ENCODE results near the gene EXOC3. TPM values are rescaled to one million over a fixed set of nuclear protein-coding genes. Genes with fewer than 3 reads are reported as not detected.

EXOC3 gene
- total RNA-seq, 4 donors from 2014 or later: 69.9 to 240 (median 76.1) TPM

DNA sequence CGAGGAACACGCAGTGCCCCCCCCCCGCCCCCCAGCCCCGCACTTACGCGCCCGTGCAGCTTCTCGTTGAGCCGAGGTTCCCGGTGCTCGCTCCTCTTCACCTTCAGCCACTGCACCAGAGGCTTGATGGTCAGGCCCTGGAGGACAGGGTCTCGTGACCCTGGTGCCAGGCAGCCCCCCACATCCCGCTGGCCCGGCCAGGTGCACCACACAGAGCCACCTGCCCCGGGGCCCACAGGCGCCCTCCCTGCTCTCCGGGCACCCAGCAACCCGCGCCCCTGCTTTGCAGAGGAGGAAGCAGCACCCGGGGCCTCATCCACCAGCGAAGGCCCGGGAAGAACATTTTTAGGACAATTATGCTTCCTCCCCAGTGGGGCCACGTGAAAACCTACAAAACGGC, 39.0 kb downstream of the EXOC3 start:
- no peaks in the 10 kb centered on the region for H3K9me3 ChIP-seq
- 49% methylated on average over 11 of the region's 24 CpGs; no CpG with 5 or more reads in 1 of the 2 donors for WGBS, 2 donors (ENCODE audit: low coverage in 1 of 2)
- TF ChIP-seq POLR2AphosphoS5 (IDR thresholded peaks at IDR 0.05) (no peak), POLR2A (IDR thresholded peaks at IDR 0.05) (no peak), EP300 (IDR thresholded peaks at IDR 0.05; ENCODE audit: low read depth) (no peak)
- TF ChIP-seq, protein P1, sequence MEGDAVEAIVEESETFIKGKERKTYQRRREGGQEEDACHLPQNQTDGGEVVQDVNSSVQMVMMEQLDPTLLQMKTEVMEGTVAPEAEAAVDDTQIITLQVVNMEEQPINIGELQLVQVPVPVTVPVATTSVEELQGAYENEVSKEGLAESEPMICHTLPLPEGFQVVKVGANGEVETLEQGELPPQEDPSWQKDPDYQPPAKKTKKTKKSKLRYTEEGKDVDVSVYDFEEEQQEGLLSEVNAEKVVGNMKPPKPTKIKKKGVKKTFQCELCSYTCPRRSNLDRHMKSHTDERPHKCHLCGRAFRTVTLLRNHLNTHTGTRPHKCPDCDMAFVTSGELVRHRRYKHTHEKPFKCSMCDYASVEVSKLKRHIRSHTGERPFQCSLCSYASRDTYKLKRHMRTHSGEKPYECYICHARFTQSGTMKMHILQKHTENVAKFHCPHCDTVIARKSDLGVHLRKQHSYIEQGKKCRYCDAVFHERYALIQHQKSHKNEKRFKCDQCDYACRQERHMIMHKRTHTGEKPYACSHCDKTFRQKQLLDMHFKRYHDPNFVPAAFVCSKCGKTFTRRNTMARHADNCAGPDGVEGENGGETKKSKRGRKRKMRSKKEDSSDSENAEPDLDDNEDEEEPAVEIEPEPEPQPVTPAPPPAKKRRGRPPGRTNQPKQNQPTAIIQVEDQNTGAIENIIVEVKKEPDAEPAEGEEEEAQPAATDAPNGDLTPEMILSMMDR (IDR thresholded peaks at IDR 0.05): no peak
- H3K27me3 ChIP-seq: peaks cover 82% of the 10 kb centered on the region
- DNase-seq: no peak
- intact Hi-C loops (cut with DNase I; ENCODE audit: low total_unique reads) (loop anchor here (5.0 kb wide), 1 partner anchor 1310 kb away; no protein-coding TSS in a partner anchor), in situ Hi-C loops (cut with MboI; ENCODE audit: low pct_ligation_motif_present in 1 of 4, low pct_unique_long_range_greater_than_20kb in 1 of 4, low sequenced_read_pairs in 3 of 4) (no loop called here)
- no peak overlapping the region for H3K27ac ChIP-seq
- no peak overlapping the region for H3K4me3 ChIP-seq
- no peaks in the 10 kb centered on the region for H3K36me3 ChIP-seq
- H3K4me1 ChIP-seq: no peaks in the 10 kb centered on the region

DNA sequence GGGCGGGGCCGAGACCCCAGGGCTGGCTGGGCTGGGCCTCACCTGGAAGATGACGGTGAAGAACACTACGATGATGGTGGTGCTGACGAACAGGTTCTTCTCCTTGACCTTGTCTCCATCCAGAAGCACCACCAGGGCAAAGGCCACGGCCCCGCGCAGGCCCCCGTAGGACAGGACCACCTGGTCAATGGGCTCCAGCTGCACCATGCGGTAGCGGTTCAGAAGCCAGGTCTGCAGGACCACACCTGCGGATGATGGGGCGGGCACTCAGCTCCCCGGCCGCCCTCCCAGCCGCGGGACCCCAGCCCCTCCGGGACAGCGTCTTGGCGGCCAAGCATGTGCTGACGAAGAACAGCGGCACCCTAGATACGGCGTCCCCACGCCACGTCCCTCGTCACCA, 39.5 kb downstream of the EXOC3 start:
- no peak overlapping the region for H3K4me3 ChIP-seq
- in situ Hi-C loops (cut with MboI; ENCODE audit: low pct_ligation_motif_present in 1 of 4, low pct_unique_long_range_greater_than_20kb in 1 of 4, low sequenced_read_pairs in 3 of 4): no loop called here

DNA sequence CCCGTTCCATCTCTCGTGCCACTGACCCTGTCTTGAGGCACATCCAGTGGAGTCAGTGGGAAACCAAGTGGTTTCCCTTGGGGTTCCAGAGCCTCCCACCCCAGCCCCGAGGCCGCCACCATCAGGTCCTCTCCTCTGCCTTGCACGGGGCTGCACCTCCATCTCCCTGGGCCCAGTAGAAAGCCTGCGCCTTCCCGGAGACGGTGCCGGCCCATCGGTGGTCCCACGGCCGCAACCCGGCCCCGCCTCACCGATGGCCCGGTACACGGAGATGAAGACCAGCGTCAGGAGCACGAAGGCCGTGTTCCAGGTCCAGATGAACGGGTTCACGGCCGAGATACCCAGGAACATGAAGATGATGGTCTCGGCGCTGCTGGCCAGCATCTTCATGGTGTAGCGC, 40.0 kb downstream of the EXOC3 start:
- intact Hi-C loops (cut with DNase I; ENCODE audit: low total_unique reads): loop anchor here (5.0 kb wide), 1 partner anchor 1309 kb away; no protein-coding TSS in a partner anchor
- Histone ChIP-seq H3K36me3 (no peaks in the 10 kb centered on the region), H3K27ac (no peak overlapping the region), H3K4me1 (no peaks in the 10 kb centered on the region), H3K9me3 (no peaks in the 10 kb centered on the region), H3K4me3 (no peak overlapping the region), H3K27me3 (peaks cover 73% of the 10 kb centered on the region)
- DNase-seq: no peak
- in situ Hi-C loops (cut with MboI; ENCODE audit: low pct_ligation_motif_present in 1 of 4, low pct_unique_long_range_greater_than_20kb in 1 of 4, low sequenced_read_pairs in 3 of 4): no loop called here
- TF ChIP-seq POLR2AphosphoS5 (IDR thresholded peaks at IDR 0.05) (no peak), POLR2A (IDR thresholded peaks at IDR 0.05) (no peak), EP300 (IDR thresholded peaks at IDR 0.05; ENCODE audit: low read depth) (no peak)
- 91% methylated on average over 26 of the region's 26 CpGs; no CpG with 5 or more reads in 1 of the 2 donors for WGBS, 2 donors (ENCODE audit: low coverage in 1 of 2)

More for the DNA sequence above, 39.5 kb downstream of the EXOC3 start:
- no peaks in the 10 kb centered on the region for H3K9me3 ChIP-seq
- H3K27ac ChIP-seq: no peak overlapping the region
- no peak for DNase-seq
- 93% methylated on average over 27 of the region's 27 CpGs; no CpG with 5 or more reads in 1 of the 2 donors for WGBS, 2 donors (ENCODE audit: low coverage in 1 of 2)
- no peaks in the 10 kb centered on the region for H3K36me3 ChIP-seq
- H3K27me3 ChIP-seq: peaks cover 78% of the 10 kb centered on the region
- intact Hi-C loops (cut with DNase I; ENCODE audit: low total_unique reads): loop anchor here (5.0 kb wide), 1 partner anchor 1310 kb away; no protein-coding TSS in a partner anchor
- TF ChIP-seq EP300 (IDR thresholded peaks at IDR 0.05; ENCODE audit: low read depth) (no peak), POLR2AphosphoS5 (IDR thresholded peaks at IDR 0.05) (no peak), POLR2A (IDR thresholded peaks at IDR 0.05) (no peak)
- TF ChIP-seq, protein P1 (IDR thresholded peaks at IDR 0.05): no peak
- H3K4me1 ChIP-seq: no peaks in the 10 kb centered on the region

DNA sequence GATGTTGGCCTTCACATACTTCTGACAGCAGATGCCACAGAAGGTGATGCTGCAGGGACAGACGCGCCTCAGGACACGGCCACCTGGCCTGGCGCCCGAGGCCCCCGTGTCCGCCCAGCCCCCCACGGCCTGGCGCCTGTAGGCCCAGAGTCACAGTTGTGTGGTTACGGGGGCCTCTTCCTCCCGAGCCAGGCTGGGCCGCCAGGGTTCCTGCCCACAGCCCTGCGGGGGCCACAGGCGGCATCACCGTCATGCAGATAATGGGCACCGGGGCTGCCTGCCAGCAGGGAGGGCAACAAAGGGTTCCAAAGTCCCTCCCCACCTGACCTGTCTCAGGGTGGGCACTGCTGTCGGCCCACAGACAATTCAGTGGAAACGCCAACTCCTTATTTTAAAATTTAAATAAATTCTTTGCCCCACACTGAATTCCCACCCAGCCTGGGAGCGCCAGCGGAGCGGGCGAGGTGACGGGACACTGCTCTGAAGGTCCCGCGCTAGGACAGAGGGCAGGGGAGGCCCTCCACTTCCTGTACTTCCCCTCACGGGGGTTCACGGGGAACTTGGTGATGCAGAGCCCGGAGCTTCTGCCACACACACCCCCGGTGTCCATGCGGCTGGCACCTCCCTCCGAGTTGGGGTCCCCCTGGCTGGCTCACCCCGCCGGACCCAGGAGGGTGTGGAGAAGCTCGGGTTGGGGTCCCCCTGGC, 40.6 kb downstream of the EXOC3 start:
- H3K4me3 ChIP-seq: no peak overlapping the region
- no peaks in the 10 kb centered on the region for H3K4me1 ChIP-seq
- peaks cover 67% of the 10 kb centered on the region for H3K27me3 ChIP-seq
- no peaks in the 10 kb centered on the region for H3K9me3 ChIP-seq
- H3K36me3 ChIP-seq: no peaks in the 10 kb centered on the region
- H3K27ac ChIP-seq: no peak overlapping the region
- DNase-seq: no peak
- intact Hi-C loops (cut with DNase I; ENCODE audit: low total_unique reads): loop anchor here (5.0 kb wide), 1 partner anchor 1309 kb away; no protein-coding TSS in a partner anchor
- TF ChIP-seq, protein P1 (IDR thresholded peaks at IDR 0.05): no peak
- no peak for TF ChIP-seq EP300 (IDR thresholded peaks at IDR 0.05; ENCODE audit: low read depth)
- TF ChIP-seq POLR2AphosphoS5 (IDR thresholded peaks at IDR 0.05): no peak
- no peak for TF ChIP-seq POLR2A (IDR thresholded peaks at IDR 0.05)
- in situ Hi-C loops (cut with MboI; ENCODE audit: low pct_ligation_motif_present in 1 of 4, low pct_unique_long_range_greater_than_20kb in 1 of 4, low sequenced_read_pairs in 3 of 4): no loop called here
- 72% methylated on average over 33 of the region's 34 CpGs; no CpG with 5 or more reads in 1 of the 2 donors for WGBS, 2 donors (ENCODE audit: low coverage in 1 of 2)

All from transverse colon (tissue), 4 donors.